HG03060 (cell line): ENCODE data around the gene SLC25A22.

Experiments used
- ATAC-seq: cut with Tn5 transposase; IDR thresholded peaks from one replicate; pipeline ENCODE4 v1.9.1; 2021; ENCODE audit warnings: low read depth, moderate number of reproducible peaks; ENCODE audit not compliant: unreplicated experiment

Gene SLC25A22

DNA sequence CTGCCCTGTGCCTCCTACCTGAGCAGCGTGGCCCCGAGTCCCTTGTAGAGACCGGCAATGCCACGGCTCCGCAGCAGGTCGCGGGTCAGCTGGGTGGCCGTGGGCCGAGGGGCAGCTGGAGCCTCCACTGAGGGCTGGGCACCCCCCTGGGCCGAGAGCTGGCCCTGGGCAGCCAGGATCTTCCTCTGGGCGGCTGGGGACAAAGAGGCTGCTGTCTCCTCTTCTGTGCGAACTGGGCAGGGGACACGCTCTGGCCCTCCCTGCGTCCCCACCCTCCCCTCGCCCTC, 5.6 kb downstream of the SLC25A22 start:
- ATAC-seq, result no peak

DNA sequence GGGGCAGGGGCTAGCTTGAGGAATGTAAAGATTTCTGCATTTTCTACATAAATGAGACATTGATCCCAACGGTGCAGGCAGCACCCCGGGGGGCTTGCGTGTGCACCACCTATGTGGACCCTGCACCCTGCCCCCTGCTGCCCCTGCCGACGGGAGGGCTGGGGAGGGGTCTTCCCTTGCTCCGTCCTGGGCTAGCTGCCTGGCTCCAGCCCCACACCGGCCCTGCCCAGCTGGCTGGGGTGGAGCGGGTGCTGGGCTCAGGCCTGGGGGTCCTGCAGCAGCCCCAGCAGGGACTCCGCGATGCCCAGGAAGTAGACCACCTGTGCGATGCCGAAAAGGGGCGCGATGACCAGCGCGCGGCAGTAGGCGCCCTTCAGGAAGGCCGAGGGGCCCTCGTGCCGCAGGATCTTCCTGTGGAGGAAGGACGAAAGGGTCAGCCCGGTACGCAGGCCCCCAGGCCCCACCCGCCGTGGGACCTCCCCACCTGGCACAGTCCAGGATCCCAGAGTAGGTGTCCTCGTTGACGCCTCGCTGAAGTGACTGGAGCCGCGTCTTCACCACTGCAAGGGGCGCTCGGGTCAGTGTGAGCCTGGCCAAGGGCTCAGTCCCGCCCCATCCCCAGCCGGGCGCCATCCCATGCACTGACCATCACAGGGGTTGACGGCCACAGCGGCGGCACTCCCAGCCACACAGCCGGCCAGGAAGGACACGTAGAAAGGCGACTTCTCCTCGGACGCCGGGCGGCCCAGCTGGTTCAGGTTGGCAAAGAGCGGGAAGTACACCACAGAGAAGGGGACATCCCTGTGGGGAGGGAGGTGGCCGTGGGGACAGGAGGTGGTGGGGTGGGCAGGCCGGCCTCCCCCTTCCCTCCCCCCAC, 6.2 kb downstream of the SLC25A22 start:
- ATAC-seq, result no peak

DNA sequence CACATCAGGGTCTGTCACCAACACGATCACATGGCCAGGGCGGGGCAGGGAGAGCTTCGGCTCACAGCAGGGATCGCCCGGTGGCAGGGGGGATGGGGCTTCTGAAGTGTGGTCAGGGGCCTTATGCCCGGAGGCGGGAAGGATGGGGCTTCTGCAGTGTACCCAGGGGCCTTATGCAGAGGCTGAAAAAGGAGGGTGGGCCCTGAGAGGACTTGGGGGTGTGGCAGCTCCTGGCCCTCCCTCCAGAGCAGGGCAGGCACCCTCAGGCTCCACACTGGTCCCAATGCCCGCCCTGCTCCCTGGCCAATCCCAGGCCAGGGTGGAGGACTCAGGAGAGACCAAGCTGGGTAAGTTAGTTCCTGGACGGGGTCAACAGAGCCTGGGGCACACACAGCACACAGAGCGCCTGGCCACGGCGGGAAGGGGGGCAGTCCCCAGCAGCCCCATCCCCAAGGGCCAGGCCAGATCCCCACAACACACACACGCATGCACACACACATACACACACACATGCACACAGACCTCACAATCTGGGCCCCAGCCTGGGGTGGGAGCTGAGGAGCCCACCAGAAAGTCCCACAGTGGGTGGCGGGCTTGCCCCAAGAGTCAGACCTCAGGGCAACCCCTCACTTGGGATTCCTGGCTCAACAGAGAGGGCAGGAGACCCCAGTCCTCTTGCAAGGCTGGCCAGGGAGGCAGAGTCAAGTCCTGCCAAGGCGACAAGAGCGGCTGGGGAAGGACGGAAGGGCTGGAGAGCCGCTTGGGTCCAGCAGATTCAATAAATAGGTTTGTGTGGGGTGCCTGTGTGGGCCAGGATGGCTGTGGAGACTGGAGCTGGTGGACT, 7.1 kb downstream of the SLC25A22 start:
- no peak for ATAC-seq

DNA sequence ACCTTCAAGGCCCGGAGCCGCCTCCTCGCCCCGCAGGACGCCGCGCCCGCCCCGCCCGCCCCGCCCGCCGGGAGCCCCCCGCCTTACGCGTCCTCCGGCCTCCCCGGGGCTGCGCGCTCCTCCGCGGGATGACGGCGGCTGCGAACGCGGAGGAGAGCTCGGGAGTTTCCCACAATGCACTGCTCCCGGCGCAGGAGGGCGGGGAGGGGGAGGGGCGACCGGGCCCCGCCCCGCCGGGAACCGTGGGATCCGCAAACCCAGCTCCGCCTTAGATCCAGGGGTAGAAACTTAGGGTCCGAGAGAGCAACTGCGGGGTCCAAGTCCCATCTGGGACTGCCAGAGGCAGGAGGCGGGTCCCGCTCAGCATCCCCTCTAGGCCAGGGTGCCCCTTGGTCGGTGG, 8.1 kb downstream of the SLC25A22 start, which contains the start of gene CEND1:
CEND1 (minus strand) TSS at position 148 of the 400 bp plus-strand sequence. CDS start 1,514 bp downstream, outside the sequence.
- no peak for ATAC-seq

DNA sequence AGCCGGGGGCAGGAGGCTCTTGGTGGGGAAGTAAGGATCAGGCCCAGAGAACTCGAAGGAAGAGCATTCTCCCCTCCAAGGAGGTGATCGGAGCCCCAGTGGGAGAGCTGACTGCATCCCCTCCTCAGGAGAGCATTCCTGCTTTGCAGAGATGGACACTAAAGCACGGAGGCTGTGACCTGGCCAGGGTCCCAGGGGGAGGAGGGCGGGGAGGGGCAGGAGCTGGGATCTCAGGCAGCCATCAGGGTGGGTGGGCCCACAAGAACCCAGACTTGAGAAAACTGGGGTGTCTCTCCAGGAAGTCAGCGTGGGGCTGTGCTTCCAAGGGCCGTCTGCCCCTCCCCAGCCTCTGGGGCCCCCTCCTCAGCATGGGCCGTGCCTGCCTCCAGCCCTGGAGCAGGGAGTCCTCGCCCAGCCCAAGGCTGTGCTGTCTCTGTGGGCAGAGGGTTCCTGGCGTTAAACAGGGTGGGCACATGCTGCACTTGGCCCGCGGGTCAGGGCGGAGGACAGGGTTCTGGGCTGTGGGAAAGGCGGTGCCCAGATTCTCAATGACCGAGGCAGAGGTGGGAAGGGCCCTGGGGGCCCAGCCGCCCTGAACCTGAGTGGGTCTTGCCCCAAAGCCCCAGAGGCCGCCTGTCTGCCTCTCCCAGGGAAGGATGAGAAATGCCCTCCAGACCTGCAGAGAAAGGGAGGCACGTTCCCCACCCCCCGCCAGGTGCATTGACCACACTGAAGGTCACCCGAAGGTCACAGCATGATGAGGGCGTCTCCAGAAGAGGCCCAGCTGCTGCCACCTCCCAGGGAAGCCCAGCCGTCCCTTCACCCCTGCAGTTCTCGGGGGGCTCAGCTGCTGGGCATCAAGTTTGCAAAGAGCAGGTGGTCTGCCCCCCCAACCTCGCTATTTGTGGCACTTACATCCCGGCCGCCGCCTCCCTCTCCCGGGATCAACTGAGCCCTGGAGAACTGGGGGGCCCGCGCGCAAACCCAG, 8.8 kb downstream of the SLC25A22 start:
- ATAC-seq, result no peak

DNA sequence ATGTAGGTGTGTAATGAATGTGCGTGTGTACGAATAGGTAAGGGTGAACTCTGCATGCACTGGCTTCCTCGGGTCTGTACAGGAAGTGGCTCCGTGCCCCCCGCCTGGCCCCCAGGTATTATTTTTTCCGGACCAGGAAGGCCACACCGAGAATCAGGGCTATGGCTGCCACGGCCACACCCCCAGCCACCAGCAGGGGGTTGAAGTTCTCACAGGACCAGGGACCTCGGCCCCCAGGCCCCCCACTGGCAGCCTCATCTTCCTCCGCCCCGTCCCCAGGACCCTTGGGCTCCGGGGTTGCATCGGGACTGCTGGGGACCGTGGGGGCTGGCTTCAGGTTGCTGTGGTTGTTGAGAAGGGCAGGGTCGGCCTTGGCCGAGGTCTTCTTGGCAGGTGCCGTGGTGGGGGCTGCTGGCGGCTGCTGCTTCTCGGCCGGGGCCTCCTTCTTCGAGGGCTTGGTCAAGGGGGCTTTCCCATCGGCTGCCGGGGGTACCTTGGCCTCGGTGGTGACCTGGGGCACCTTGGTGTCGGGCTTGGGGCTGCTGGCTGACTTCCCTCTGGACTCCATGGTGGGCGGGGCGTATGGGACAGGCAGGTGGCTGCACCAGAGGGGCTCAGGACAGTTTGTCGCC, 10.0 kb downstream of the SLC25A22 start:
- ATAC-seq, result no peak

DNA sequence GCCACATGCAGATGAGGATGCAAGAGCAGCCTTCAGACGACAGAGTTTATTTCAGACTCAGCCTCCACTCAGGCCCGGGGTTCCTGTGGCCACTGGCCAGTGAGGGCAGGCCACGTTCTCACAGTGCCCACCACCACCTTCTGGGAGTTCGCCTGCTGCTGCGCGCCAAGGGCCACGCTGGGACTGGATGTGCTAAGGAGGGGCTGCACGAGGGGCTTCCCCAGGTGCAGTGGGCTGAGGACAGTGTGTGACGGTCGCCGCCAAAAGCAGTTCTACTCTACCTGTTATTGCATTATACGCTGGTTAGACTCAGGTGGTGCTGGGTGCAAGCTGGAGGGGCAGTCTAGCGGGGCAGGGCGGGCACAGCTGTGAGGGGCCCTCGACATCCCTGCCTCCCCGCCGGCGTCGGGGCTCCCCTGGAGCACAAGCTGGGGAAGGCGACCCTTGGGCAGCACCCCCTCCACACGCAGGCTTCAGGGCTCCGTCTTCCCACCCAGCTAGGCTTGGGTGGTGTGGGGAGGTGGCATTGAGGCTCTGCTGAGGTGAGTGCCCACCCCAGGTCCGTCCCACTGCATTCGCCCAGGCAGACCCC, 10.9 kb downstream of the SLC25A22 start:
- no peak for ATAC-seq

DNA sequence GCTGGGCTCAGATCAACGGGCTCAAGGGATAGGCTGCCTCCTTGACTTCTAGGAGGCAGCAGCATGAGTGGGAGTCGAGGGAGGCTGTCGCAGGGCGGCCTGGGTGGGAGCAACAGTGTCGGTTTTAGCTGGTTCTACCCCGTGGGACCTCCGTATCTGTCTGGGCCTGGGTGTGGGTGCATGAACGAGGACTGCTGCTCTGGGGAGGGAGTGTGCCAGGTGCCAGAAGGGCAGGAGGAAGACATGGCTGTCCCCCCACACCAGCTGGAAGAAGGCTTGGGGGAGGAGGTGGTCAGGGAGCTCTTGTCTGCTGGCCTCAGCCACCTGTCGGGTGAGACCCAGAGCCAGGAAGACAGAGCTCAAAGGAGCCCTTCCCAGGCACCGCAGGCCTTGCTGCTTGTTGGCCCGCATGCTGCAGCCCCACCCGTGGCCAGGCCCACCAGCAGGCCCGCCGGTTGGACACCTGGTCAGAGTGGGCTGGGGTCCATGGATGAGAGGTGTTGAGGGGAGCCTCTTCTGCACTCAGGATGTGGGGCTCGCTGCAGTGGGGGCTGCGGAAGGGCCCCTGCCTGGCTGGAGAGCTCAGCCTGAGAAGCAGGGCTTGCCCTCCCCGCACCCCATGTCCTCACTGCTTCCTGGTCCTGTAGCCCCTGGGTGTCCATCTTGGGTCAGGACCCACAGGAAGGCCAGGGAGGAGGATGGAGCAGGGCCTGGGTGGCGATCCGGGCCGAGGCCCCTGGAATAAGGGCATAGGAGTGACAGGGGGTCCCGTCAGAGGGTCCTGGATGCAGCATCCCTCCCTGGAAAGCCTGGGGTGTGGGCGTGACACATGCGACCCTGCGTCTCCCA, 11.6 kb downstream of the SLC25A22 start:
- no peak for ATAC-seq

DNA sequence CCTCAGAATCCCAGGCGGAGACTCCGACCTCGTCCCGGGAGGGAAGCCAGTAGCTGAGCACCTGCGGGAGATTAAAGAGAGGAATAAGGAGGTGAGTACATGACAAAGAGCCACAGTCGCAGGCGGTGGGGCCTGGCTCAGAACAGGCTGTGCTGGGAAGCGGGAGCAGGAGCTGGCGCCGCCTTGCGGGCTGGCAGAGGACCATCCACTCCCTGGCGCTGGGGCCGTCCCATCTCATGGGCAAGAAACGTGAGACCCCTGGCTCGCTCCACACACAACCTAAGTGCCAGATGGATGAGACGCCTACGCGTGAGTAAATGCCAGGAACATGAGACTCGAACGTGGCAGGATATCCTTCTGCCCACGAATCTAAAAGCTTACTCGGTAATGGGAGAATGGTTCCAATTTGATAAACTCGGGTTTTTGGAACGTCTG, 14.5 kb downstream of the SLC25A22 start:
- ATAC-seq, result no peak

DNA sequence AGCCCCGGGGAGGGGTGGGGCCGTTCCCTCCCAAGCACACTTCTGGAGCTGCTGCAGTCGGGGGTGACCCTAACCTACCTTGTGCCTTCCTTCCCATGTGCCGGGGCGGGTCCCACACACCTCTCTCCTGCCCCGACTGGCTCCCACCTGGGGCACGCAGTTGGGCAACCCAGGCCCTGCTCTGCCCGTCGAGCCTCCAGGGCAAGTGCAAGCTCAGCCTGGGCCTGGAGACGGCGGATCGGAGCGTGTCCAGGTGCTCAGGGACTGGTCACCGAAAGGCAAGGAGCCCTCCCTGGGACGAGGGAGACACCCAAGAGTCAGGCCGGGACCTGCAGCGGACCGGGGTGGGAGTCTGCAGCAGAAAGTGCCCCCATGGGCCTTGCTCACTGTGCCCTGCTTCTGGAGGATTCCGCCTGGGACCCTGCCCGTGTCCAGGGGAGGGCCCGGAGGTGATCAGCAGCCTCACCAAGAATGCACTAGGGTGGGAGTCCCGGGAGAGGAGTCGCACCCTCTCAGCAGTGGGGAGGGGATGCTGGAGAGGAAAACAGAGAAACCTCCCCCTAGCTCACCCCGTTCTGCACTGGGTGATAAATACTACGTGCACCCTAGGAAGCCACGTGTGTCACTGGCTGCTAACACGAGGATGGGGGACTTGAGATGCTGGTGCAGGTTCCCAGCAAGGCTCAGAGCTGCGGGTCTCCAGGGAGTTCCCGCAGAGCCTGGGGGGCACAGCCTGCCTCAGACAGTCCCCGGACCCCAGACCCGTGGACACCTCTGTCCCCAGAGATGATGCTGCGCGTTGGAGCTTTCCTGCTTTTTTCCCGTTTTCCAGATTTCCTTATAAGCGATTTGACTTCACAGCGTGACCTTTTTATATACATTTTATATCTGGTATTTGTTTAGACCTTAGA, 15.6 kb downstream of the SLC25A22 start:
- no peak for ATAC-seq

DNA sequence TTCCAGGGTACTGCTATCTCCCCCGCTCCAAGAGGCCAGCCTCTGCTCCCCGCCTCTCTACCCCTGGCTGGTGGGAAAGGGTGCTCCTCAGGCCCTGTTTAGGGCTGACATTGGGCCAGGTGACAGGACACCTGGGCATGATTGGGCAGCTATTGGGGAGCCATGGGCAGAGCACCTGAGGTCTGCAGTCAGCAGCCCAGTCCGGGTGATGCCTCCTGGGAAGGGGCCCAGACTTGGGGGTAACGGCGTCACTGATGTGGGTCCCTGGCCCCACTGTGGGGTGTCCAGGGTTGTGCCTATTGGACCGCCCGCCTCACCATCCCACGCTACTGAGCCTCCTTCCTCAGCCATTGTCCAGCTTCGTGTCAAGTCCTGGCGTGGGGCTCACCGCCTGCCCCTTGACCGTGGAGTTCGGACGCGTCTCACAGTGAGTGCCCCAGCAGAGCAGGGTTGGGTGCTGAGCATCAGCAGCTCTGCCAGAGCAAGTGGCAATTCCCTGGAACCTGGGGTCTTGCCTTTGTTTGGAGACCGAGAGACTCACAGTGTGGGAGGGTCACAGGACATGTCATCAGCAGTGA, 18.0 kb downstream of the SLC25A22 start:
- no peak for ATAC-seq

DNA sequence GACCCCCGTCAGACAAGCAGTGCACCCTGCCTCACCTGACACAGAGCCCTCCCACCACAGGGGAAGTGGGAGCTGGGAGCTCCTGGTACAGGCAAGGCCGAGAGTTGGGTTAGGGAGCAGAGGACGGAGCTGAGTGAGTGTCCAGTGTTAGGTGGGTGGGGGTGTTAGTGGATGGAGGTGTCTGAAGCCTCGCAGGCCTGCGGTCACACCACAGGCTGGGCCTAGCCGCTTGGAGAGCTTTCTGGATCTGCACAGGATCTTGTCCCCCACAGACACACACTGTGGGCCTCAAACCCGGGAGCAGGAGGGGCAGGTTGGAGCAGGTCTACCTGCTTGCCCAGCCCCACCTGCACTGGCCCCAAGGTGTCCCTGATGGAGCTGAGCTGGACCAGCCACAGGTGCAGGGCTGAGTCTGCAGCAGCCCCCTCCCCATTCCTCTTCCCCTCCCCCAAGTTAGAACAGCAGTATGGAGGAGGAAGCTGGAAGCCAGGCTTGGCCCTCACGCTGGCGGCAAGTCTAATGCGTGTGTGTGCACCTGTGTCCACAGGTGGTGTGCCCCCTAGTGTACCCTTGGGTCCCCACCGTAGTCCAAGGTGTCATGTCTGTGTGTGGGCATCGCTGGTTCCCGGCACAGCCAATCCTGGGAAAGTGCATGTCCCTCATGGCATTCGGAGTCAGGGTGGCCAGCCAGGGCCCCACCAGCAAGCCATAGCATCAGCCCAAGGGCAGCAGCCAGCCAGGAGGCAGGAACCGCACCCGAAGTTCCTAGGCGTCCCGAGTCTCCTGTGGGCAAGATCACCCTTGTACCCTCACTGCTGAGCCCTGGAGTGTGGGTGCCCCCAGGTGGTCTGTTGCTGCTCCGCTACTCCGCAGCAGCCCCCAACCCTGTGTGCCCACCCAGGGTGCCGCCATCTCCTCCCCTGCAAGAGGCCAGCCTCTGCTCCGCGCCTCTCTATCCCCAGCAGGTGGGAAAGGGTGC, 18.8 kb downstream of the SLC25A22 start:
- ATAC-seq, result no peak

DNA sequence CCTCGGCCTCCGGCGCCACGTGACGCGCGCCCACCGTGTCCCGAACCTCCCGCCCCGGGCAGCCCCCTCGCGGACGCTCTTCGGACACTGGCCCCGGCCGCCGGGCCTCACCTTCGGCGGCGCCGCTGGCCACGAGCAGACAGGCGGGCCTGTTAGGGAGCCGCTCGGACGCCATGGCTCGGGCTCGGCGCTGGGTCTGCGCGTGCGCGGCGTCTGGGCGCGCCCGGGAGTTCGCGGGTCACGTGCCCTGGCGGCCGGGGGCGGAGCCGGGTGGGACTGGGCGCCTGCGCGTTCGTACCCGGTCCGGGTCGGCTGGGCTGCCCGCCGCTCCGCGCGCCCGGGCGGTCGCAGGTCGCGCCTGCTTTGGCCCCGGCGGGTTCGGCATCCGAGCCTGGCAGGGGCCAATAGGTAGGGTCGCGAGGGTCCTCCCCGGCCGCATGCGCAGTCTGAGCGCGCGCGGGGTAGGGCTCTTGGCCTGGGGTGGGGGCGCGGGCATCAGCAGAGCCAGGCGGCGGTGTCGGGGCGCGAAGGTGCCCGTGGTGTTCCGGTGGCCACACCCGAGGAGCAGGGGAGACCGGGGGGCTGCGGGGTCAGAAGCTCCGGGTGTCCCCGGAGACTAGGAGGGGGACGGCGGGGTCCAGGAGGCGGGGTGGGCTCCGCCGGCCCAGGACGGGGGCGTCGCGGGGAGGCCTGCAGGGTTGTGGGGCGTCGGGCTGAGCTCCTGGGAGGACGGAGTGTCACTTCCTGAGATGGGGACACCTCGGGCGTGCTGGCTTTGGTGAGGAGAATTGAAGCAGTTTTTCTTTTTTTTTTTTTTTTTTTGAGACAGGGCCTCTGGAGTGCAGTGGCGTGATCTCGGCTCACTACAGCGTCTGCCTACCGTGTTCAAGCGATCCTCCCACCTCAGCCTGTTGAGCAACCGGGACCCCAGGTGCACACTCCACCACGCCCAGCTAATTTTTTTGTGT, 20.5 kb downstream of the SLC25A22 start, which contains the start of gene GATD1:
GATD1 (minus strand) TSS at position 200 of the 968 bp plus-strand sequence; CDS start at position 175, 25 bp downstream.
- ATAC-seq, result no peak

DNA sequence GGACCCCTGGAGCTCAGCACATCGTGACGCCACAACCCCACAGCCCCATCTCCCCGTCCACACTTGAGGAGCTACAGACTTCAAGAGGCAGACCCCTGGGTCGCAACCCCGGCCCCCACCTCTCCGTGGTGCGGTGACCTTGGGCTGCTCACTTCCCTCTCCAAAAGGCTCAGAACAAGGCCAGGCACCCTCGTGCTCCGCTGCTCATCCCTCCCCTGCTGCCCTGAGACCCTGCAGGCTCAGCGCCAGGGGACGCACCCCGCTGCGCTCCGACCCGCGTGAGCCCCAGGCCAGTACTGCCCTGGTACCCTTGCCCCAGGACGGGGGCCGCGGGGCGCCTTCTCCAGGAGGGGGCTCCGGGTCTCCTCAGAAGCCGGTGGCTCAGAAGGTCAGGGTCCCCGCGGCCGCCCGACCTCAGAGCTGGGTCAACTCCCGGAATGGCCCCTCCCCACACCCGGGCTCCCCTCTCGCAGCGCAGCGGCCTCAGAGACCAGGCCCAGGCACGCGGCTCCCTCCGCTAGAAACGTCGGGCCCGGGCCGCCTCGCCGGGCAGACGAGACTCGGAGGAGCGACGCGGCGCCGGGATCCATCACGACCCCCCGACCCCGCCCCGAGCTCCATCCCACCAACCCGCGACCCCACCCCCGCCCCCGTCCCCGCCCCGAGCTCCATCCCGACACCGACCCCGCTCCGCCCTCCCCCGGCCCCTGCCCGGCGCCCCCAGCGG, 21.4 kb downstream of the SLC25A22 start:
- ATAC-seq, result no peak
